ENCODE measurements around the gene PABPN1L. TPM values are rescaled to one million over a fixed set of nuclear protein-coding genes. Genes with fewer than 3 reads are reported as not detected.
A peak's percentile ranks its signal among the peaks of the same experiment; 100 is the strongest.

Gene PABPN1L
- total RNA-seq, 1 experiment from 2014 or later, result not detected

- peak; percentile 96 for DNase-seq
- Histone ChIP-seq H3K23me2 (ENCODE audit: insufficient read length, low read depth, low read length, poor library complexity, severe bottlenecking) (peaks cover 8% of the 10 kb centered on the region), H3T11ph (ENCODE audit: low read length) (no peak within 1 kb of the TSS), H3K79me2 (ENCODE audit: insufficient read depth, low read length) (no peaks in the 10 kb centered on the region), H2AFZ (ENCODE audit: low read length) (no peak within 1 kb of the TSS), H4K5ac (ENCODE audit: insufficient read length, low read depth, low read length) (peak within 1 kb of the TSS; percentile 14), H3K27ac (ENCODE audit: insufficient read length, low read depth, low read length) (no peak within 1 kb of the TSS), H4K8ac (replicated peaks; ENCODE audit: insufficient read length, low read depth, low read length) (no peak within 1 kb of the TSS), H2AK5ac (ENCODE audit: insufficient read length, low read length) (no peak within 1 kb of the TSS), H2BK12ac (ENCODE audit: insufficient read length, low read depth, low read length) (no peak within 1 kb of the TSS), H4K91ac (ENCODE audit: insufficient read length, low read depth, low read length) (no peak within 1 kb of the TSS), H3K79me1 (ENCODE audit: insufficient read depth, low read depth, low read length, poor library complexity, severe bottlenecking) (no peaks in the 10 kb centered on the region), H2BK20ac (ENCODE audit: low read depth, low read length, poor library complexity, severe bottlenecking) (no peak within 1 kb of the TSS), H2BK5ac (ENCODE audit: insufficient read length, low read length) (no peak within 1 kb of the TSS), H3K4me1 (ENCODE audit: insufficient read depth, low read length) (no peaks in the 10 kb centered on the region), H3K9ac (ENCODE audit: extremely low read depth, insufficient read length, low read length) (peak within 1 kb of the TSS; percentile 83), H3K18ac (ENCODE audit: insufficient read length, low read depth, low read length) (peak within 1 kb of the TSS; percentile 64), H2BK120ac (ENCODE audit: low read depth, low read length, poor library complexity, severe bottlenecking) (no peak within 1 kb of the TSS), H3K4me2 (ENCODE audit: insufficient read depth, insufficient read length, low read length) (peak within 1 kb of the TSS; percentile 98), H3K27me3 (ENCODE audit: insufficient read depth, low read length) (no peaks in the 10 kb centered on the region), H4K20me1 (ENCODE audit: control insufficient read depth, insufficient read depth, insufficient read length) (no peaks in the 10 kb centered on the region), H3K9me3 (ENCODE audit: control insufficient read depth, low read depth, low read length) (no peaks in the 10 kb centered on the region), H3K14ac (ENCODE audit: insufficient read depth, low read length) (peak within 1 kb of the TSS; percentile 48), H3K4ac (ENCODE audit: low read depth, low read length) (no peak within 1 kb of the TSS), H2BK15ac (ENCODE audit: low read depth, low read length) (no peak within 1 kb of the TSS), H3K56ac (ENCODE audit: insufficient read length, low read depth, low read length) (no peak within 1 kb of the TSS), H3K23ac (ENCODE audit: insufficient read length, low read depth, low read length) (no peak within 1 kb of the TSS)
- H3K4me1 Mint-ChIP-seq, result peaks cover 9 to 18% of the 10 kb centered on the region in 2 experiments
- TF ChIP-seq CTCF (conservative IDR thresholded peaks at IDR 0.05), result no peak
- H3K9me3 Mint-ChIP-seq, result peaks cover 0 to 3% of the 10 kb centered on the region in 2 experiments; a peak in 2 of 5 replicates
- H3K4me3 Mint-ChIP-seq, result peak within 1 kb of the TSS; percentile 96 to 100
- H3K27me3 Mint-ChIP-seq (ENCODE audit: low read depth), result no peaks in the 10 kb centered on the region
- peaks cover 24 to 34% (median 26%) of the 10 kb centered on the region in 3 experiments for H3K36me3 Mint-ChIP-seq (ENCODE audit: insufficient read depth in 1 of 3, low read depth in 3 of 3)
- H3K27ac Mint-ChIP-seq, result peak within 1 kb of the TSS; percentile 24 to 98 (median 89); a peak in 6 of 7 replicates
- no CpG with 5 or more reads among the region's 87 CpGs for WGBS (ENCODE audit: extremely low coverage, insufficient read length, low lambda C conversion rate)
Measured at GRCh38 chr16:88856828-88857727, 9.4 kb downstream of the PABPN1L start, which contains the start of the genes GALNS and TRAPPC2L. TSS of gene GALNS (minus strand) at chr16:88856947. CDS start at chr16:88856877, 70 bp downstream. TSS of gene TRAPPC2L (plus strand) at chr16:88857127. CDS start at chr16:88857151, 24 bp downstream.
